GM23248 (cell line): Measurements from ENCODE around the gene CACNB2.

ENCODE experiments used
- EZH2 ChIP-seq: fragments of 200-600 bp; sonication (generic); IDR thresholded peaks from 2 replicates; pipeline ENCODE4 v1.6.1; 2018; ENCODE audit warnings: antibody characterized with exemption, mild to moderate bottlenecking; ENCODE audit not compliant: insufficient read depth, poor library complexity, severe bottlenecking
- EZH2phosphoT487 ChIP-seq: fragments of 200-600 bp; sonication (generic); IDR thresholded peaks from 2 replicates; pipeline ENCODE4 v1.6.1; 2018; ENCODE audit warnings: antibody characterized with exemption, moderate library complexity, mild to moderate bottlenecking, low read depth; ENCODE audit not compliant: insufficient read depth

GRCh38 chr10:18321371-18321770 lies 181.1 kb downstream of the CACNB2 start:
- TF ChIP-seq EZH2 (no peak), EZH2phosphoT487 (no peak)
